IMR-90 (cell line): ENCODE data around the gene FLII. TPM values are rescaled to one million over a fixed set of nuclear protein-coding genes. Genes with fewer than 3 reads are reported as not detected.

Experiments
- ATAC-seq: fragments of 200-7000 bp; cut with Tn5 transposase; 2 replicates; pipeline ENCODE4 v1.9.1; 2020; ENCODE audit warnings: low read depth, mild to moderate bottlenecking, moderate library complexity
- BruUV-seq: library from RNA; stranded (reverse); fragments of 400-500 nt; replicated peaks from 2 replicates; lab custom pipeline; 2021; lab: Mats Ljungman, UMichigan
- CTCF ChIA-PET: fragments of 300-600 bp; formaldehyde crosslinking; extraction: SDS; loops from one replicate; lab custom pipeline; 2021; ENCODE audit warnings: antibody characterized with exemption; lab: Yijun Ruan, JAX
- POLR2A ChIA-PET: fragments of 300-600 bp; sonication (Branson Sonifier 250); formaldehyde crosslinking; loops from one replicate; lab custom pipeline; 2022; ENCODE audit warnings: antibody characterized with exemption; ENCODE audit not compliant: unreplicated experiment; lab: Charles Lee
- DNase-seq: peaks from one replicate; pipeline ENCODE4 v3.0.0; 2013
- H2AFZ ChIP-seq: replicated peaks from 2 replicates; pipeline ENCODE3; 2013; ENCODE audit warnings: low read length, mild to moderate bottlenecking; ENCODE audit not compliant: poor library complexity
- H2AK5ac ChIP-seq: 2 replicates; pipeline ENCODE4 v1.6.1; 2013; ENCODE audit warnings: low read depth, low read length, inconsistent platforms
- H2AK9ac ChIP-seq: replicated peaks from 2 replicates; pipeline ENCODE3; 2013; ENCODE audit warnings: mild to moderate bottlenecking, low read depth, low read length, moderate library complexity; ENCODE audit not compliant: poor library complexity
- H2BK120ac ChIP-seq: 2 replicates; pipeline ENCODE4 v1.6.1; 2013; ENCODE audit warnings: low read depth, low read length, inconsistent platforms
- H2BK15ac ChIP-seq: 3 replicates; pipeline ENCODE4 v1.6.1; 2013; ENCODE audit warnings: low read depth, low read length, inconsistent platforms
- H2BK20ac ChIP-seq: 2 replicates; pipeline ENCODE4 v1.6.1; 2013; ENCODE audit warnings: low read depth, mild to moderate bottlenecking, inconsistent platforms, low read length, moderate library complexity
- H2BK5ac ChIP-seq: 2 replicates; pipeline ENCODE4 v1.6.1; 2013; ENCODE audit warnings: mild to moderate bottlenecking, low read depth, low read length, inconsistent platforms; ENCODE audit not compliant: poor library complexity, severe bottlenecking
- H3K14ac ChIP-seq: replicated peaks from 2 replicates; pipeline ENCODE4 v1.6.1; 2013; ENCODE audit warnings: low read depth, low read length, inconsistent platforms
- H3K18ac ChIP-seq: 2 replicates; pipeline ENCODE4 v1.6.1; 2013; ENCODE audit warnings: low read depth, low read length, control low read depth
- H3K23ac ChIP-seq: 2 replicates; pipeline ENCODE4 v1.6.1; 2013; ENCODE audit warnings: low read depth, low read length, inconsistent platforms
- H3K27ac ChIP-seq: 2 replicates; pipeline ENCODE4 v1.5.1; 2013; ENCODE audit warnings: mild to moderate bottlenecking, control low read depth, low read length; ENCODE audit not compliant: insufficient read depth
- H3K27me3 ChIP-seq: 2 replicates; pipeline ENCODE4 v1.6.1; 2013; ENCODE audit warnings: low read length; ENCODE audit not compliant: control insufficient read depth, insufficient read depth
- H3K36me3 ChIP-seq: 2 replicates; pipeline ENCODE4 v1.6.1; 2013; ENCODE audit warnings: low read length, mixed read lengths; ENCODE audit not compliant: control insufficient read depth, insufficient read depth
- H3K4ac ChIP-seq: 2 replicates; pipeline ENCODE4 v1.6.1; 2013; ENCODE audit warnings: low read depth, low read length, inconsistent platforms
- H3K4me1 ChIP-seq: 2 replicates; pipeline ENCODE4 v1.6.1; 2013; ENCODE audit warnings: low read length, mixed read lengths; ENCODE audit not compliant: control insufficient read depth, insufficient read depth
- H3K4me2 ChIP-seq: 2 replicates; pipeline ENCODE4 v1.6.1; 2013; ENCODE audit warnings: low read depth, mild to moderate bottlenecking, control low read depth, low read length, moderate library complexity
- H3K4me3 ChIP-seq: 2 replicates; pipeline ENCODE4 v1.5.1; 2013; ENCODE audit warnings: low read depth, mild to moderate bottlenecking, control low read depth, low read length, moderate library complexity; ENCODE audit not compliant: insufficient read depth
- H3K56ac ChIP-seq: 2 replicates; pipeline ENCODE4 v1.6.1; 2013; ENCODE audit warnings: low read length, inconsistent platforms; ENCODE audit not compliant: insufficient read depth; ENCODE audit errors: extremely low read depth
- H3K79me1 ChIP-seq, 2 experiments: 2 replicates each; pipeline ENCODE4 v1.6.1; 2013; ENCODE audit warnings: low read length in 2 of 2, inconsistent platforms in 1 of 2, low read depth in 1 of 2
- H3K9ac ChIP-seq: 2 replicates; pipeline ENCODE4 v1.6.1; 2013; ENCODE audit warnings: low read depth, low read length, control low read depth
- H3K9me1 ChIP-seq: 2 replicates; pipeline ENCODE4 v1.6.1; 2013; ENCODE audit warnings: low read length, inconsistent platforms; ENCODE audit not compliant: insufficient read depth
- H3K9me3 ChIP-seq: 2 replicates; pipeline ENCODE4 v1.6.1; 2013; ENCODE audit warnings: low read length; ENCODE audit not compliant: control insufficient read depth, insufficient read depth
- H4K20me1 ChIP-seq: 2 replicates; pipeline ENCODE4 v1.6.1; 2013; ENCODE audit warnings: low read length, inconsistent platforms; ENCODE audit not compliant: insufficient read depth
- H4K5ac ChIP-seq: 2 replicates; pipeline ENCODE4 v1.6.1; 2013; ENCODE audit warnings: mild to moderate bottlenecking, low read depth, low read length, control low read depth
- H4K8ac ChIP-seq, 2 experiments: 2 replicates each; pipeline ENCODE4 v1.6.1; 2013; ENCODE audit warnings: low read depth in 2 of 2, low read length in 2 of 2, control low read depth in 1 of 2, inconsistent platforms in 1 of 2
- H4K91ac ChIP-seq: 2 replicates; pipeline ENCODE4 v1.6.1; 2013; ENCODE audit warnings: low read depth, low read length, inconsistent platforms; ENCODE audit not compliant: insufficient read depth
- CTCF ChIP-seq: conservative IDR thresholded peaks from 2 replicates; pipeline ENCODE4 v1.5.1; 2012; ENCODE audit warnings: mild to moderate bottlenecking, low read depth, low read length, improper control_type of control experiment
- MXI1 ChIP-seq: IDR thresholded peaks from 2 replicates; pipeline ENCODE4 v1.6.1; 2012; ENCODE audit warnings: low read depth, mild to moderate bottlenecking, low read length, moderate library complexity, borderline replicate concordance
- RAD21 ChIP-seq: IDR thresholded peaks from 2 replicates; pipeline ENCODE4 v1.6.1; 2012; ENCODE audit warnings: low read length, improper control_type of control experiment
- WGBS, 2 experiments: methylation state at CpG; one replicate each; pipeline versions ENCODE4 v1.1.5 to v1.1.7; 2013; ENCODE audit warnings: missing lambda C conversion rate in 2 of 2; ENCODE audit not compliant: insufficient read length in 1 of 2; ENCODE audit errors: extremely low coverage in 2 of 2; 5-methylcytosine and 5-hydroxymethylcytosine counted together
- dilution Hi-C: fragments of 300-500 bp; cut with HindIII; formaldehyde crosslinking; loops from one replicate; pipeline ENCODE4 v1.14.3; 2018; ENCODE audit warnings: low sequenced_read_pairs; ENCODE audit not compliant: unreplicated experiment
- in situ Hi-C: fragments of 300-500 bp; cut with MboI; formaldehyde crosslinking; loops from 3 replicates; pipeline ENCODE4 v1.14.3; 2019; ENCODE audit warnings: low sequenced_read_pairs, inconsistent platforms, mixed read lengths
- intact Hi-C: fragments of 100-400 bp; cut with micrococcal nuclease; formaldehyde crosslinking; loops from 2 replicates; pipeline ENCODE4 v1.10.0; 2022
- polyA plus RNA-seq, 3 experiments: library from polyadenylated mRNA; depleted of rRNA; stranded (reverse); fragments of >200 nt; gene quantifications; 2 replicates each; pipeline ENCODE4 v1.2.3, GENCODE V29; 2012; ENCODE audit warnings: low replicate concordance in 1 of 3
- total RNA-seq: library from RNA; depleted of rRNA; stranded (reverse); fragments of >200 nt; gene quantifications from 2 replicates; pipeline ENCODE4 v1.2.3, GENCODE V29; 2012

The FLII gene
- total and polyA plus RNA-seq, 2 of the 4 experiments (the other 2 are of a cell fraction) = 263 to 290 TPM

GRCh38 chr17:18256776-18257175 is 1.8 kb downstream of the FLII start:
- H4K8ac ChIP-seq = no peak overlapping the region
- H3K4me1 ChIP-seq = peaks cover 17% of the 10 kb centered on the region
- H2AFZ ChIP-seq = no peak overlapping the region
- H3K18ac ChIP-seq = no peak overlapping the region
- H3K4me2 ChIP-seq = peak overlapping the region; percentile 98; the same call in 1 of the 2 replicates
- no peak overlapping the region for H3K27ac ChIP-seq
- peaks cover 25% of the 10 kb centered on the region for H4K20me1 ChIP-seq
- CTCF ChIA-PET = no interaction called here
- peak overlapping the region; percentile 100 for H3K23ac ChIP-seq
- 0 out of 2 replicates have a peak overlapping the region, but pooled peaks have one; percentile 100 for H3K4ac ChIP-seq
- in situ Hi-C loops (no loop called here), intact Hi-C loops (no loop called here), dilution Hi-C loops (no loop called here)
- no peaks in the 10 kb centered on the region for H3K9me3 ChIP-seq
- H3K14ac ChIP-seq = no peak overlapping the region
- peaks cover 19 to 73% of the 10 kb centered on the region in 2 experiments; a peak in 3 of 4 replicates for H3K79me1 ChIP-seq
- H3K9me1 ChIP-seq = peaks cover 11% of the 10 kb centered on the region; the same call in 1 of the 2 replicates
- no peak for DNase-seq
- H2AK5ac ChIP-seq = peak overlapping the region; percentile 97
- H4K91ac ChIP-seq = no peak overlapping the region
- no peak overlapping the region for H2BK20ac ChIP-seq
- peaks cover 46% of the 10 kb centered on the region for H3K36me3 ChIP-seq
- WGBS, 2 experiments = 100% methylated on average over 1 of the region's 7 CpGs; no CpG with 5 or more reads in 1 of the 2 experiments
- BruUV-seq = no TSS peak
- H3K27me3 ChIP-seq = no peaks in the 10 kb centered on the region
- H3K56ac ChIP-seq = no peak overlapping the region
- H4K5ac ChIP-seq = no peak overlapping the region
- H3K4me3 ChIP-seq = no peak overlapping the region
- no peak for ATAC-seq
- H2BK120ac ChIP-seq = no peak overlapping the region
- TF ChIP-seq MXI1 (no peak), RAD21 (no peak), CTCF (no peak)
- H2BK15ac ChIP-seq = no peak overlapping the region
- 0 out of 2 replicates have a peak overlapping the region, but pooled peaks have one; percentile 96 for H3K9ac ChIP-seq
- no peak overlapping the region for H2BK5ac ChIP-seq
- POLR2A ChIA-PET = no interaction called here
- peak overlapping the region; percentile 100 for H2AK9ac ChIP-seq
